BJ (cell line): ENCODE measurements around the gene NIBAN1. TPM values are rescaled to one million over a fixed set of nuclear protein-coding genes. Genes with fewer than 3 reads are reported as not detected.

Experiments
- CTCF ChIA-PET: fragments of 350-600 bp; formaldehyde crosslinking; extraction: SDS; loops from one replicate; lab custom pipeline; 2021; ENCODE audit warnings: antibody characterized with exemption, inconsistent platforms; lab: Yijun Ruan, JAX
- POLR2A ChIA-PET: fragments of 300-600 bp; sonication (Branson Sonifier 250); formaldehyde crosslinking; extraction: SDS; loops from one replicate; lab custom pipeline; 2021; ENCODE audit warnings: antibody characterized with exemption; lab: Charles Lee
- DNase-seq: peaks from one replicate; pipeline ENCODE4 v3.0.0-alpha.2; 2011; ENCODE audit warnings: low read depth
- H3K27me3 ChIP-seq: 2 replicates; pipeline ENCODE4 v1.6.0; 2011; ENCODE audit warnings: low read length; ENCODE audit not compliant: control insufficient read depth, insufficient read depth
- H3K36me3 ChIP-seq: 2 replicates; pipeline ENCODE4 v1.5.1; 2011; ENCODE audit warnings: low read length; ENCODE audit not compliant: control insufficient read depth, insufficient read depth
- H3K4me3 ChIP-seq: 2 replicates; pipeline ENCODE4 v1.5.1; 2011; ENCODE audit warnings: low read depth, mild to moderate bottlenecking, control low read depth, low read length
- polyA minus RNA-seq: library from RNA; depleted of rRNA, polyadenylated mRNA; stranded (reverse); fragments of >200 nt; gene quantifications from 2 replicates; pipeline ENCODE4 v1.2.3, GENCODE V29; 2011; rRNA and poly(A)+ RNA removed
- polyA plus RNA-seq: library from polyadenylated mRNA; depleted of rRNA; stranded (reverse); fragments of >200 nt; gene quantifications from 2 replicates; pipeline ENCODE4 v1.2.3, GENCODE V29; 2011; rRNA removed
- TF ChIP-seq, protein P1 (sequence below): IDR thresholded peaks from 2 replicates; pipeline ENCODE4 v1.5.1; 2011; ENCODE audit warnings: low read depth, mild to moderate bottlenecking, control low read depth, inconsistent platforms, low read length, moderate library complexity; ENCODE audit not compliant: insufficient read depth

The NIBAN1 gene, protein sequence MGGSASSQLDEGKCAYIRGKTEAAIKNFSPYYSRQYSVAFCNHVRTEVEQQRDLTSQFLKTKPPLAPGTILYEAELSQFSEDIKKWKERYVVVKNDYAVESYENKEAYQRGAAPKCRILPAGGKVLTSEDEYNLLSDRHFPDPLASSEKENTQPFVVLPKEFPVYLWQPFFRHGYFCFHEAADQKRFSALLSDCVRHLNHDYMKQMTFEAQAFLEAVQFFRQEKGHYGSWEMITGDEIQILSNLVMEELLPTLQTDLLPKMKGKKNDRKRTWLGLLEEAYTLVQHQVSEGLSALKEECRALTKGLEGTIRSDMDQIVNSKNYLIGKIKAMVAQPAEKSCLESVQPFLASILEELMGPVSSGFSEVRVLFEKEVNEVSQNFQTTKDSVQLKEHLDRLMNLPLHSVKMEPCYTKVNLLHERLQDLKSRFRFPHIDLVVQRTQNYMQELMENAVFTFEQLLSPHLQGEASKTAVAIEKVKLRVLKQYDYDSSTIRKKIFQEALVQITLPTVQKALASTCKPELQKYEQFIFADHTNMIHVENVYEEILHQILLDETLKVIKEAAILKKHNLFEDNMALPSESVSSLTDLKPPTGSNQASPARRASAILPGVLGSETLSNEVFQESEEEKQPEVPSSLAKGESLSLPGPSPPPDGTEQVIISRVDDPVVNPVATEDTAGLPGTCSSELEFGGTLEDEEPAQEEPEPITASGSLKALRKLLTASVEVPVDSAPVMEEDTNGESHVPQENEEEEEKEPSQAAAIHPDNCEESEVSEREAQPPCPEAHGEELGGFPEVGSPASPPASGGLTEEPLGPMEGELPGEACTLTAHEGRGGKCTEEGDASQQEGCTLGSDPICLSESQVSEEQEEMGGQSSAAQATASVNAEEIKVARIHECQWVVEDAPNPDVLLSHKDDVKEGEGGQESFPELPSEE
- polyA plus RNA-seq (28.2 and 39.4 TPM in 2 replicates), polyA minus RNA-seq (30.0 and 36.5 TPM in 2 replicates)

DNA sequence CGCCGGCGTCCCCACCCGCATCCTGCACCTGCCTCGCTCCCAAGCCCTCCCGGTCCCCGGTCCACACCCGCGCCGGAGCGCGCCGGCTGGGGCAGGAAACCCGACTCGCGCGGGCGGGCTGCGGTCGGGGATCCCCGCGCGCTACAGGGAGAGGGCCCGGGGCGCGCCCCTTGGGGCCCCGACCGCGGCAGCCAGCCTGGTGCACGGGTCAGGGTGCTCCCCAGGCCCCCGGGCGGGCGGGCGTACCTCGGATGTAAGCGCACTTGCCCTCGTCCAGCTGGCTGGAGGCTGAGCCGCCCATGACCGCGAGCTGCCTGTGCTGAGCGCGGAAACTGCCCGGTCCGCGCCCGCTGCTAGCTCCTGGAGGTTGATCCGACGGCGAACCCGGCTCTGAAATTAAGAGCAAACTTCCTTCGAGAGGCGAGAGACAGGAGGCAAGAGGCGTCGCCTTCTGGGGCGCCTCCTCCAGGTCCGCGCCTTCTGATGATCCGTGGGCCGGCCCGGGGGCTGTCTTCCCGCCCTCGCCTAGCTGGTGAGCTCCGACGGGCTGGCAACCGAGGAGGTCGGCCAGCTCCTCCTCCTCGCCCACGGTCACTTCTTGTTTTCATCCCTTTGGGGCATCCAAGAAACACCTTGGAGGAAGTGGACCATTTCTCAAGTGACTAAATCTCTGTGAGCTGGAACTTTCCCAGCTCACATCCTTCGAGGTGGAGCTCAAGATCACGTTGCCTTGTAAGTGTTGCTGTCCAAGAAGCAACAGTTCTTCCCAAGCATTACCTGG lies at the start of gene NIBAN1:
Gene NIBAN1 (minus strand): TSS at position 453 of the 781 bp plus-strand sequence. CDS start 152 bp downstream, at position 301.
- TF ChIP-seq, protein P1, sequence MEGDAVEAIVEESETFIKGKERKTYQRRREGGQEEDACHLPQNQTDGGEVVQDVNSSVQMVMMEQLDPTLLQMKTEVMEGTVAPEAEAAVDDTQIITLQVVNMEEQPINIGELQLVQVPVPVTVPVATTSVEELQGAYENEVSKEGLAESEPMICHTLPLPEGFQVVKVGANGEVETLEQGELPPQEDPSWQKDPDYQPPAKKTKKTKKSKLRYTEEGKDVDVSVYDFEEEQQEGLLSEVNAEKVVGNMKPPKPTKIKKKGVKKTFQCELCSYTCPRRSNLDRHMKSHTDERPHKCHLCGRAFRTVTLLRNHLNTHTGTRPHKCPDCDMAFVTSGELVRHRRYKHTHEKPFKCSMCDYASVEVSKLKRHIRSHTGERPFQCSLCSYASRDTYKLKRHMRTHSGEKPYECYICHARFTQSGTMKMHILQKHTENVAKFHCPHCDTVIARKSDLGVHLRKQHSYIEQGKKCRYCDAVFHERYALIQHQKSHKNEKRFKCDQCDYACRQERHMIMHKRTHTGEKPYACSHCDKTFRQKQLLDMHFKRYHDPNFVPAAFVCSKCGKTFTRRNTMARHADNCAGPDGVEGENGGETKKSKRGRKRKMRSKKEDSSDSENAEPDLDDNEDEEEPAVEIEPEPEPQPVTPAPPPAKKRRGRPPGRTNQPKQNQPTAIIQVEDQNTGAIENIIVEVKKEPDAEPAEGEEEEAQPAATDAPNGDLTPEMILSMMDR, result no peak
- POLR2A ChIA-PET, result interaction anchor here (0.5 to 0.6 kb wide), 2 partner anchors 17 to 166 kb away, joined by 3 to 8 read pairs; no protein-coding TSS in a partner anchor
- CTCF ChIA-PET, result interaction anchor here (0.6 to 19.3 kb wide), 8 partner anchors 8 to 196 kb away, joined by 3 to 300 read pairs (median 5); no protein-coding TSS in a partner anchor
- DNase-seq, result no peak
- peak within 1 kb of the TSS; percentile 66 for H3K4me3 ChIP-seq
- H3K27me3 ChIP-seq, result no peaks in the 10 kb centered on the region
- no peaks in the 10 kb centered on the region for H3K36me3 ChIP-seq

DNA sequence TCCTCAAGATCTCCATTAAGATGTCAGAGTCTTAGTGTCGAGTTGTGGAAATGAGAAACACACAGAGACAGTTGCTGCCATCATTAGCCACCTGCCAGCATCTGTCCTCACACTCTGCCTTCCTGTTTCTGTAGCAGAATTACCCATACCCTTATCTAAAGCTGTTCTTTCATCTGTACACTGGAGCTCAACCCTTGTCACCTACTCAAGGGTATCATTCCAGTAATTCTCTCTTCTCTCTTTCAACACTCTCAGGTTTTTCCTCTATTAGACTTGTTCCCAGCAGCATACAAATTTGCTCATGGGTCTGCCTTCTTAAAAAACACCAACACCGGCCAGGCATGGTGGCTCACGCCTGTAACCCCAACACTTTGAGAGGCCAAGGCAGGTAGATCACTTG lies 43.7 kb upstream of the NIBAN1 start:
- no peak overlapping the region for H3K4me3 ChIP-seq
- H3K36me3 ChIP-seq, result no peaks in the 10 kb centered on the region
- no peaks in the 10 kb centered on the region for H3K27me3 ChIP-seq
- CTCF ChIA-PET, result interaction anchor here (0.7 to 1.6 kb wide), 3 partner anchors 31 to 537 kb away, joined by 3 to 4 read pairs (median 3); no protein-coding TSS in a partner anchor
- POLR2A ChIA-PET, result no interaction called here
- TF ChIP-seq, protein P1, result no peak
- no peak for DNase-seq

DNA sequence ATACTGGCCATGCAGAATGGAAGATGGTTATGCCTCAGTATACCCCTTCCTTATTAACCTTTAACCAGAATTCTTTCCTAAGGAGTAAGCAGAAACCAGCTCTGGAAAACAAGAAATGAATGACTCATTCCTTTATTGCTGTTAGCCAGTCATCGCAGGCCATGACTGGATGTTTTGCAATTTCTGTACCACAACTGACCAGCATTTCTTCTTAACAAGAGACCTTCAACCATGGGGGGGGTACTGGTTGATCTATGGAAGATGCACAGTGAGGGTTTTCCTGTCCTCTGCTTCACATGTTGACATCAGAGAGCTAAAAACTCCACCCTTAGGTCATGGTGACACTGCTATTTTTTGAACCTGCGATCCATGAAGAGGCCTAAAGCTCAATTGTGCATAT lies 43.0 kb upstream of the NIBAN1 start:
- TF ChIP-seq, protein P1, result no peak
- H3K36me3 ChIP-seq, result no peaks in the 10 kb centered on the region
- H3K4me3 ChIP-seq, result no peak overlapping the region
- DNase-seq, result peak; percentile 80
- H3K27me3 ChIP-seq, result no peaks in the 10 kb centered on the region
- ChIA-PET POLR2A (interaction anchor here (0.7 kb wide), 1 partner anchor 45 kb away, joined by 3 read pairs; no protein-coding TSS in a partner anchor), CTCF (interaction anchor here (0.8 to 1.6 kb wide), 2 partner anchors 31 to 153 kb away, joined by 3 to 4 read pairs; no protein-coding TSS in a partner anchor)

DNA sequence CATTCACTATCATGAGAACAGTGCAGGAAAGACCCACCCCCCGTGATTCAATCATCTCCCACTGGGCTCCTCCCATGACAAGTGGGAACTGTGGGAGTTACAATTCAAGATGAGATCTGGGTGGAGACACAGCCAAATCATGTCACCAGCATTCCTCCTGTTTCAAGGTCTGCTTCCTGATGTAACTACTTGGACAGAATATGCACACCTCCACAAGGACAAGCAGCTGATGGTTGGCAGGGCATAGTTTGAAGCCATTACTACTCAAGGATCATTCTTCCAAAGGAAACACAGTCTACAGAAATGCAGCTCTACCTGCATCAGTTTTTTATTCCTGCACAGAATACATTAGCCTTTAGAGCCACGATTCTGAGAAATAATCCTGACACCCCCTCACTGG lies 42.6 kb upstream of the NIBAN1 start:
- ChIA-PET CTCF (interaction anchor here (0.8 kb wide), 1 partner anchor 30 kb away, joined by 4 read pairs; no protein-coding TSS in a partner anchor), POLR2A (no interaction called here)

More for the DNA sequence above, 42.6 kb upstream of the NIBAN1 start:
- DNase-seq, result no peak
- no peaks in the 10 kb centered on the region for H3K27me3 ChIP-seq
- H3K4me3 ChIP-seq, result no peak overlapping the region
- H3K36me3 ChIP-seq, result no peaks in the 10 kb centered on the region
- TF ChIP-seq, protein P1, result no peak
